K562 (cell line): ENCODE measurements around the gene PARD6B. TPM values are rescaled to one million over a fixed set of nuclear protein-coding genes. Genes with fewer than 3 reads are reported as not detected.

Experiments used
- CEBPB ChIP-seq: fragments of 450-650 bp; IDR thresholded peaks from 2 replicates; pipeline ENCODE4 v1.6.1; 2016; ENCODE audit warnings: missing genetic modification characterization, missing compliant biosample characterization
- CHD2 ChIP-seq: IDR thresholded peaks from 2 replicates; pipeline ENCODE4 v1.6.1; 2011; ENCODE audit warnings: low read depth, low read length
- FOXK2 ChIP-seq, 2 experiments: fragments of 450-650 bp; IDR thresholded peaks in 1 of 2; conservative IDR thresholded peaks in 1 of 2; 2 replicates each; pipeline ENCODE4 v1.6.1; 2016; ENCODE audit warnings: low read depth in 2 of 2, mild to moderate bottlenecking in 1 of 2
- JUND ChIP-seq, 2 experiments: IDR thresholded peaks; 2 replicates in 1 of 2; 3 replicates in 1 of 2; pipeline ENCODE4 v1.6.1; 2011; ENCODE audit warnings: borderline replicate concordance in 2 of 2, low read depth in 2 of 2, low read length in 2 of 2, improper control_type of control experiment in 1 of 2, missing biosample characterization in 1 of 2, missing genetic modification characterization in 1 of 2, missing genetic modification reagents in 1 of 2
- MXI1 ChIP-seq: IDR thresholded peaks from 2 replicates; pipeline ENCODE4 v1.6.1; 2011; ENCODE audit warnings: low read depth, mild to moderate bottlenecking, improper control_type of control experiment, low read length
- SMARCC2 ChIP-seq: fragments of 450-650 bp; IDR thresholded peaks from 2 replicates; pipeline ENCODE4 v1.6.1; 2017; ENCODE audit warnings: antibody characterized with exemption, moderate library complexity, mild to moderate bottlenecking, low read depth
- ZNF584 ChIP-seq: fragments of 200-800 bp; sonication (Bioruptor generic); IDR thresholded peaks from 2 replicates; pipeline ENCODE4 v1.6.1; 2016; ENCODE audit warnings: low read depth, mild to moderate bottlenecking, missing genetic modification characterization, missing compliant biosample characterization
- ZNF764 ChIP-seq: fragments of 250-450 bp; sonication (Bioruptor Pico); IDR thresholded peaks from 2 replicates; pipeline ENCODE4 v1.4.0; 2020; ENCODE audit warnings: low read depth, mild to moderate bottlenecking, moderate library complexity
- ZNF79 ChIP-seq: fragments of 250-450 bp; sonication (Bioruptor Pico); IDR thresholded peaks from 2 replicates; pipeline ENCODE4 v1.4.0; 2020; ENCODE audit warnings: low read depth, mild to moderate bottlenecking, moderate library complexity
- polyA plus RNA-seq, 8 experiments: library from polyadenylated mRNA; depleted of rRNA in 4 of 8; stranded (reverse) in 5 of 8; unstranded in 3 of 8; fragments of >200 nt; fragmentation: Nextera tagmentation in 2 of 8; fragmentation: Illumina TruSeq in 1 of 8; extraction: Ambion mirVana in 2 of 8; extraction: Trizol in 1 of 8; gene quantifications; 2 replicates each; pipeline versions ENCODE4 v1.2.1 to v1.2.3, GENCODE V29; 2011 to 2014; ENCODE audit warnings: inconsistent platforms in 1 of 8, missing spikeins in 1 of 8
- total RNA-seq, 7 experiments: library from RNA; depleted of rRNA in 6 of 7; stranded (reverse); fragments of >200 nt in 6 of 7; fragmentation: Illumina TruSeq in 2 of 7; extraction: Trizol in 2 of 7; gene quantifications; 2 replicates each; pipeline versions ENCODE4 v1.2.1 to v1.2.3, GENCODE V29; 2011 to 2021; ENCODE audit warnings: low replicate concordance in 1 of 7
- TF ChIP-seq, protein P1 (sequence below), 2 experiments: fragments of 450-650 bp in 1 of 2; sonication (generic) in 1 of 2; formaldehyde crosslinking in 1 of 2; IDR thresholded peaks; 2 replicates each; pipeline versions ENCODE4 v1.7.1 to v1.9.0; 2016 to 2022; ENCODE audit warnings: inconsistent platforms in 1 of 2, mild to moderate bottlenecking in 1 of 2, missing genetic modification reagents in 1 of 2
- TF ChIP-seq, protein P2 (sequence below), 2 experiments: fragments of 450-650 bp; IDR thresholded peaks; 2 replicates each; pipeline ENCODE4 v1.6.1; 2016
- TF ChIP-seq, protein P3 (sequence below): fragments of 450-650 bp; IDR thresholded peaks from 2 replicates; pipeline ENCODE4 v1.6.1; 2016; ENCODE audit warnings: borderline replicate concordance

The PARD6B gene
- total and polyA plus RNA-seq, 9 of the 15 experiments (the other 6 are each of a cell fraction or from before 2014, with no cell fraction given) = 1.7 to 12.3 (median 5.5) TPM

DNA sequence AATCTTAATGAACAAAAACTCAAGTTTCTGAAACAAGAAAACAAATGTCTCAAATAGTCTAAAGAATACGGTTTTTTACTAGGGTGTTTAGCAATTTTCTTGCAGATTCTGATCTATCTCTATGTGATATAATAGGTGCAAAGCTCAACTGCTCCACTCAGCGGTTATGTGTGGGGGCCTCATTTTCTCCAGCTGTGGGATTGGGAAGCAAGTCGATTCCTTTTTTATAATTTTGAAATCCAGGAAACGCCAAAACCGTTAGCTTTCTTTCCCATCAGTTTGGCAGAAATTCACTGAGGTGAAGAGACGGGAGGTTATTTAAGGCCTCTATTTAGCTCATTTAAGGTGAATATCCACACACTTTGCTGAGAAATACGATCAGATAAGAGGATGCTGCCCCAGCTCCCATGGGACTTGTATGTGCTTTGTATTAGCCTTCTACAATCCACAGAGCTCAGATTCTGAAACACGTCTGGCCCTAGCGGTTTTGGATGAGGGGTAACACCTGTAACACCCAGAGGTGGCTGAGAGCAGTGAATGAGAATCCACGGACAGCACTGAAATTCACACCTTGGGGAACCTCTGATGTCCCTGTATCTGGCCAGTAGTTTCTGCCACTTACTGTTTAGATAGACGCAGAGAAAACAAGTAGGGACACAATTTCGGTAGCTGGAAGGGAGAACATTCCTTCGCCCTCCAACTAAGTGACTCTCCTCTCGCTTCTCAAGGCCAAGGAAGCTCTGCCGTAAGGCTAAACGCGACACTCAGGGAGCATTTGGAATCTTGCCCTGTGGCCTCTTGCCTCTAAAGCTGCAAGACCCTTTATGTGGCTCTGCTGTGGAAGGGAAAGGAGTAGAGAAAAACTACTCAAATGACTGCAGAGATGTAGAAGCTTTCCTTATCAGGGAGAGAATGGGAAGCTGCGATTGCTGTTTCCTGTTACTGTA lies 56.9 kb downstream of the PARD6B start (continued):
- TF ChIP-seq, protein P1, sequence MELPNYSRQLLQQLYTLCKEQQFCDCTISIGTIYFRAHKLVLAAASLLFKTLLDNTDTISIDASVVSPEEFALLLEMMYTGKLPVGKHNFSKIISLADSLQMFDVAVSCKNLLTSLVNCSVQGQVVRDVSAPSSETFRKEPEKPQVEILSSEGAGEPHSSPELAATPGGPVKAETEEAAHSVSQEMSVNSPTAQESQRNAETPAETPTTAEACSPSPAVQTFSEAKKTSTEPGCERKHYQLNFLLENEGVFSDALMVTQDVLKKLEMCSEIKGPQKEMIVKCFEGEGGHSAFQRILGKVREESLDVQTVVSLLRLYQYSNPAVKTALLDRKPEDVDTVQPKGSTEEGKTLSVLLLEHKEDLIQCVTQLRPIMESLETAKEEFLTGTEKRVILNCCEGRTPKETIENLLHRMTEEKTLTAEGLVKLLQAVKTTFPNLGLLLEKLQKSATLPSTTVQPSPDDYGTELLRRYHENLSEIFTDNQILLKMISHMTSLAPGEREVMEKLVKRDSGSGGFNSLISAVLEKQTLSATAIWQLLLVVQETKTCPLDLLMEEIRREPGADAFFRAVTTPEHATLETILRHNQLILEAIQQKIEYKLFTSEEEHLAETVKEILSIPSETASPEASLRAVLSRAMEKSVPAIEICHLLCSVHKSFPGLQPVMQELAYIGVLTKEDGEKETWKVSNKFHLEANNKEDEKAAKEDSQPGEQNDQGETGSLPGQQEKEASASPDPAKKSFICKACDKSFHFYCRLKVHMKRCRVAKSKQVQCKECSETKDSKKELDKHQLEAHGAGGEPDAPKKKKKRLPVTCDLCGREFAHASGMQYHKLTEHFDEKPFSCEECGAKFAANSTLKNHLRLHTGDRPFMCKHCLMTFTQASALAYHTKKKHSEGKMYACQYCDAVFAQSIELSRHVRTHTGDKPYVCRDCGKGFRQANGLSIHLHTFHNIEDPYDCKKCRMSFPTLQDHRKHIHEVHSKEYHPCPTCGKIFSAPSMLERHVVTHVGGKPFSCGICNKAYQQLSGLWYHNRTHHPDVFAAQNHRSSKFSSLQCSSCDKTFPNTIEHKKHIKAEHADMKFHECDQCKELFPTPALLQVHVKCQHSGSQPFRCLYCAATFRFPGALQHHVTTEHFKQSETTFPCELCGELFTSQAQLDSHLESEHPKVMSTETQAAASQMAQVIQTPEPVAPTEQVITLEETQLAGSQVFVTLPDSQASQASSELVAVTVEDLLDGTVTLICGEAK (IDR thresholded peaks at IDR 0.05) = peak; percentile 39; the same call in 1 of the 2 replicates
- TF ChIP-seq, protein P1 (CRISPR knock-in tag; IDR thresholded peaks at IDR 0.05) = no peak
- 0 out of 4 replicates have a peak, but pooled peaks of 1 of the 2 experiments have one; percentile 13 for TF ChIP-seq FOXK2 (conservative IDR thresholded peaks at IDR 0.05 in 1 of 2, IDR thresholded peaks at IDR 0.05 in 1 of 2; ENCODE audit: low read depth in 2 of 2)
- TF ChIP-seq SMARCC2 = no peak
- no peak for TF ChIP-seq ZNF79 (CRISPR knock-in tag)
- TF ChIP-seq, protein P2, sequence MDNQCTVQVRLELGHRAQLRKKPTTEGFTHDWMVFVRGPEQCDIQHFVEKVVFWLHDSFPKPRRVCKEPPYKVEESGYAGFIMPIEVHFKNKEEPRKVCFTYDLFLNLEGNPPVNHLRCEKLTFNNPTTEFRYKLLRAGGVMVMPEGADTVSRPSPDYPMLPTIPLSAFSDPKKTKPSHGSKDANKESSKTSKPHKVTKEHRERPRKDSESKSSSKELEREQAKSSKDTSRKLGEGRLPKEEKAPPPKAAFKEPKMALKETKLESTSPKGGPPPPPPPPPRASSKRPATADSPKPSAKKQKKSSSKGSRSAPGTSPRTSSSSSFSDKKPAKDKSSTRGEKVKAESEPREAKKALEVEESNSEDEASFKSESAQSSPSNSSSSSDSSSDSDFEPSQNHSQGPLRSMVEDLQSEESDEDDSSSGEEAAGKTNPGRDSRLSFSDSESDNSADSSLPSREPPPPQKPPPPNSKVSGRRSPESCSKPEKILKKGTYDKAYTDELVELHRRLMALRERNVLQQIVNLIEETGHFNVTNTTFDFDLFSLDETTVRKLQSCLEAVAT (IDR thresholded peaks at IDR 0.05) = no peak
- TF ChIP-seq, protein P3, sequence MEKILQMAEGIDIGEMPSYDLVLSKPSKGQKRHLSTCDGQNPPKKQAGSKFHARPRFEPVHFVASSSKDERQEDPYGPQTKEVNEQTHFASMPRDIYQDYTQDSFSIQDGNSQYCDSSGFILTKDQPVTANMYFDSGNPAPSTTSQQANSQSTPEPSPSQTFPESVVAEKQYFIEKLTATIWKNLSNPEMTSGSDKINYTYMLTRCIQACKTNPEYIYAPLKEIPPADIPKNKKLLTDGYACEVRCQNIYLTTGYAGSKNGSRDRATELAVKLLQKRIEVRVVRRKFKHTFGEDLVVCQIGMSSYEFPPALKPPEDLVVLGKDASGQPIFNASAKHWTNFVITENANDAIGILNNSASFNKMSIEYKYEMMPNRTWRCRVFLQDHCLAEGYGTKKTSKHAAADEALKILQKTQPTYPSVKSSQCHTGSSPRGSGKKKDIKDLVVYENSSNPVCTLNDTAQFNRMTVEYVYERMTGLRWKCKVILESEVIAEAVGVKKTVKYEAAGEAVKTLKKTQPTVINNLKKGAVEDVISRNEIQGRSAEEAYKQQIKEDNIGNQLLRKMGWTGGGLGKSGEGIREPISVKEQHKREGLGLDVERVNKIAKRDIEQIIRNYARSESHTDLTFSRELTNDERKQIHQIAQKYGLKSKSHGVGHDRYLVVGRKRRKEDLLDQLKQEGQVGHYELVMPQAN = no peak
- no peak for TF ChIP-seq MXI1
- TF ChIP-seq CEBPB (tag) = peak; percentile 93
- TF ChIP-seq ZNF764 (CRISPR knock-in tag) = no peak
- peak; percentile 24; the same call in 1 of the 2 replicates for TF ChIP-seq JUND (IDR thresholded peaks at IDR 0.05; ENCODE audit: borderline replicate concordance, low read depth, low read length)
- no peak; the same call in 2 of the 3 replicates for TF ChIP-seq JUND (tag; IDR thresholded peaks at IDR 0.05; ENCODE audit: borderline replicate concordance, low read depth, low read length)
- TF ChIP-seq ZNF584 = no peak
- no peak for TF ChIP-seq CHD2
